ENCODE results near the gene ANAPC4. TPM values are rescaled to one million over a fixed set of nuclear protein-coding genes. Genes with fewer than 3 reads are reported as not detected.
A peak's percentile ranks its signal among the peaks of the same experiment; 100 is the strongest.

Gene ANAPC4
- total and polyA plus RNA-seq, 8 donors: 23.6 to 68.8 (median 64.0) TPM

- peak overlapping the region; percentile 50 to 73 for H3K27ac ChIP-seq
- no peaks in the 10 kb centered on the region for H3K27me3 ChIP-seq
- intact Hi-C loops (cut with DNase I): no loop called here
- no peaks in the 10 kb centered on the region for H3K9me3 ChIP-seq
- TF ChIP-seq, protein P1, sequence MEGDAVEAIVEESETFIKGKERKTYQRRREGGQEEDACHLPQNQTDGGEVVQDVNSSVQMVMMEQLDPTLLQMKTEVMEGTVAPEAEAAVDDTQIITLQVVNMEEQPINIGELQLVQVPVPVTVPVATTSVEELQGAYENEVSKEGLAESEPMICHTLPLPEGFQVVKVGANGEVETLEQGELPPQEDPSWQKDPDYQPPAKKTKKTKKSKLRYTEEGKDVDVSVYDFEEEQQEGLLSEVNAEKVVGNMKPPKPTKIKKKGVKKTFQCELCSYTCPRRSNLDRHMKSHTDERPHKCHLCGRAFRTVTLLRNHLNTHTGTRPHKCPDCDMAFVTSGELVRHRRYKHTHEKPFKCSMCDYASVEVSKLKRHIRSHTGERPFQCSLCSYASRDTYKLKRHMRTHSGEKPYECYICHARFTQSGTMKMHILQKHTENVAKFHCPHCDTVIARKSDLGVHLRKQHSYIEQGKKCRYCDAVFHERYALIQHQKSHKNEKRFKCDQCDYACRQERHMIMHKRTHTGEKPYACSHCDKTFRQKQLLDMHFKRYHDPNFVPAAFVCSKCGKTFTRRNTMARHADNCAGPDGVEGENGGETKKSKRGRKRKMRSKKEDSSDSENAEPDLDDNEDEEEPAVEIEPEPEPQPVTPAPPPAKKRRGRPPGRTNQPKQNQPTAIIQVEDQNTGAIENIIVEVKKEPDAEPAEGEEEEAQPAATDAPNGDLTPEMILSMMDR (IDR thresholded peaks at IDR 0.05): no peak
- peak overlapping the region; percentile 70 to 96 for H3K4me3 ChIP-seq
- peaks cover 0 to 23% of the 10 kb centered on the region in 2 donors for H3K4me1 ChIP-seq
- no peak for DNase-seq
- peaks cover 0 to 31% of the 10 kb centered on the region in 2 donors for H3K36me3 ChIP-seq
- no peak for ATAC-seq
Measured at GRCh38 chr4:25377572-25378436, 741 bp downstream of the ANAPC4 start.

DNA sequence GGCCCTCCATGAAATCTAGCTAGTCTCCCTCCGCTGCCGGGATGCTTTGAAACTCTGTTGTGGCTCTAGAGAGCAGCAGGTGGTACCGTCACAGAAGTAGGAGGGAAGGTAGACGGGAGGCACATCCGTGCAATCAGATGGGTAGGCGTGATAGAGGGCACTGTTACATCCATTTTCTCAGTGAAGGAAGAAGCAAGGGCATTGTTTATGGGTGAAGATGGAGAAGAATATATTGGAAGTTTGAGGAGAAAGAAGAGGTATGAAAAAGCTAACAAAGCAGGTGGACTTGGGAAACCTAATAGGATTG, 1.3 kb downstream of the ANAPC4 start:
- H3K4me1 ChIP-seq: peaks cover 0 to 23% of the 10 kb centered on the region in 2 donors
- DNase-seq (no peak), ATAC-seq (no peak)
- peaks cover 0 to 37% of the 10 kb centered on the region in 2 donors for H3K36me3 ChIP-seq
- H3K27ac ChIP-seq: no peak overlapping the region
- H3K4me3 ChIP-seq: peak overlapping the region in 1 of 2 donors; percentile 70
- TF ChIP-seq, protein P1 (IDR thresholded peaks at IDR 0.05): no peak
- intact Hi-C loops (cut with DNase I): no loop called here
- H3K27me3 ChIP-seq: no peaks in the 10 kb centered on the region
- no peaks in the 10 kb centered on the region for H3K9me3 ChIP-seq

- DNase-seq: no peak
- no peaks in the 10 kb centered on the region for H3K9me3 ChIP-seq
- no peaks in the 10 kb centered on the region for H3K27me3 ChIP-seq
- H3K27ac ChIP-seq: no peak overlapping the region
- H3K4me3 ChIP-seq: no peak overlapping the region
- TF ChIP-seq, protein P1 (IDR thresholded peaks at IDR 0.05): no peak
- peaks cover 0 to 23% of the 10 kb centered on the region in 2 donors for H3K4me1 ChIP-seq
- intact Hi-C loops (cut with DNase I): no loop called here
- no peak for ATAC-seq
- H3K36me3 ChIP-seq: peaks cover 0 to 48% of the 10 kb centered on the region in 2 donors
Measured at GRCh38 chr4:25379591-25379990, 2.5 kb downstream of the ANAPC4 start.

DNA sequence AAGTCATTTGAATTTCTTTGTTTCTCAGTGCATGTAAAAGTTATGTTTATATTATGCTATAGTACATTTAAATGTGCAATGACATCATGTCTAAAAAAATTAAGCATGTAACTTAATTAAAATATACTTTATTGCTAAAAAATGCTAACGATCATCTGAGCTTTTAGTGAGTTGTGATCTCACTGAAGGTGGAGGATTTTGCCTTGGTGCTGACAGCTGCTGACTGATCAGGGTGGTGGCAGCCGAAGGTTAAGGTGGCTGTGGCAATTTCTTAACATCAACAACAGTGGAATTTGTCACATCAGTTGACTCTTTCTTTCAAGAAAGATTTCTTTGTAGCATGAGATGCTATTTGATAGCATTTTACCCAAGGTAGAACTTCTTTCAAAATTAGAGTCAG, 6.6 kb downstream of the ANAPC4 start:
- DNase-seq (no peak), ATAC-seq (no peak)
- peaks cover 0 to 8% of the 10 kb centered on the region in 2 donors for H3K4me1 ChIP-seq
- no peaks in the 10 kb centered on the region for H3K27me3 ChIP-seq
- no peak overlapping the region for H3K4me3 ChIP-seq
- TF ChIP-seq, protein P1 (IDR thresholded peaks at IDR 0.05): no peak
- no peak overlapping the region for H3K27ac ChIP-seq
- intact Hi-C loops (cut with DNase I): no loop called here
- H3K36me3 ChIP-seq: peaks cover 0 to 83% of the 10 kb centered on the region in 2 donors
- no peaks in the 10 kb centered on the region for H3K9me3 ChIP-seq

- TF ChIP-seq, protein P1 (IDR thresholded peaks at IDR 0.05): no peak
- intact Hi-C loops (cut with DNase I): no loop called here
- Histone ChIP-seq H3K4me1 (no peaks in the 10 kb centered on the region), H3K4me3 (no peak overlapping the region), H3K27me3 (no peaks in the 10 kb centered on the region), H3K9me3 (no peaks in the 10 kb centered on the region), H3K27ac (no peak overlapping the region), H3K36me3 (peaks cover 0 to 94% of the 10 kb centered on the region in 2 donors)
- ATAC-seq (no peak), DNase-seq (no peak)
Measured at GRCh38 chr4:25386926-25387325, 9.9 kb downstream of the ANAPC4 start.
